Astrocyte (in vitro differentiated cells and primary cell): ENCODE measurements around the gene PAOX. TPM values are rescaled to one million over a fixed set of nuclear protein-coding genes. Genes with fewer than 3 reads are reported as not detected.
"Not testable (repeated sequence)": the region's sequence is repeated elsewhere in the genome, so short reads cannot be mapped to it uniquely, and the experiment has no call there.

Source experiments
- DNase-seq: peaks from one replicate; pipeline ENCODE4 v3.0.0-alpha.2; 2010; ENCODE audit warnings: low read depth
- FAIRE-seq: peaks from 2 replicates; lab custom pipeline; 2011; peaks lifted over from hg19 to GRCh38; lab: Jason Lieb, UNC
- H2AFZ ChIP-seq: 2 replicates; pipeline ENCODE4 v1.6.0; 2012; ENCODE audit warnings: low read depth, low read length, inconsistent platforms
- H3K27ac ChIP-seq: 2 replicates; pipeline ENCODE4 v1.5.1; 2011; ENCODE audit warnings: low read depth, low read length, inconsistent platforms
- H3K27me3 ChIP-seq: 2 replicates; pipeline ENCODE4 v1.6.0; 2011; ENCODE audit warnings: low read length, inconsistent platforms; ENCODE audit not compliant: insufficient read depth
- H3K36me3 ChIP-seq: 2 replicates; pipeline ENCODE4 v1.5.1; 2011; ENCODE audit warnings: low read length, inconsistent platforms; ENCODE audit not compliant: insufficient read depth
- H3K4me1 ChIP-seq: 2 replicates; pipeline ENCODE4 v1.5.1; 2011; ENCODE audit warnings: low read length, inconsistent platforms; ENCODE audit not compliant: insufficient read depth
- H3K4me2 ChIP-seq: 2 replicates; pipeline ENCODE4 v1.6.0; 2012; ENCODE audit warnings: low read length, inconsistent platforms
- H3K4me3 ChIP-seq: 2 replicates; pipeline ENCODE4 v1.5.1; 2011; ENCODE audit warnings: low read depth, mild to moderate bottlenecking, low read length, inconsistent platforms; ENCODE audit not compliant: insufficient read depth
- H3K79me2 ChIP-seq: 2 replicates; pipeline ENCODE4 v1.6.0; 2012; ENCODE audit warnings: mild to moderate bottlenecking, low read length, inconsistent platforms; ENCODE audit not compliant: insufficient read depth
- H3K9ac ChIP-seq: 2 replicates; pipeline ENCODE4 v1.6.0; 2012; ENCODE audit warnings: mild to moderate bottlenecking, low read length, inconsistent platforms
- H3K9me3 ChIP-seq: 2 replicates; pipeline ENCODE4 v1.5.1; 2012; ENCODE audit warnings: low read depth, mild to moderate bottlenecking, low read length, inconsistent platforms; ENCODE audit not compliant: insufficient read depth
- H4K20me1 ChIP-seq: 2 replicates; pipeline ENCODE4 v1.6.0; 2012; ENCODE audit warnings: low read length, inconsistent platforms; ENCODE audit not compliant: insufficient read depth
- H3K27ac Mint-ChIP-seq: one replicate; pipeline ENCODE4 v1.8.0; 2021; ENCODE audit warnings: mild to moderate bottlenecking, mixed read lengths; ENCODE audit not compliant: unreplicated experiment
- H3K27me3 Mint-ChIP-seq: one replicate; pipeline ENCODE4 v1.8.0; 2021; ENCODE audit warnings: low read depth, mixed read lengths; ENCODE audit not compliant: unreplicated experiment
- H3K36me3 Mint-ChIP-seq: one replicate; pipeline ENCODE4 v1.8.0; 2021; ENCODE audit warnings: low read depth, mixed read lengths; ENCODE audit not compliant: unreplicated experiment
- H3K4me1 Mint-ChIP-seq: one replicate; pipeline ENCODE4 v1.8.0; 2021; ENCODE audit warnings: low read depth, mixed read lengths; ENCODE audit not compliant: unreplicated experiment
- H3K4me3 Mint-ChIP-seq: one replicate; pipeline ENCODE4 v1.8.0; 2021; ENCODE audit warnings: mild to moderate bottlenecking, moderate library complexity, mixed read lengths; ENCODE audit not compliant: unreplicated experiment
- H3K9me3 Mint-ChIP-seq: one replicate; pipeline ENCODE4 v1.8.0; 2021; ENCODE audit warnings: mild to moderate bottlenecking, mixed read lengths; ENCODE audit not compliant: unreplicated experiment
- CTCF ChIP-seq: IDR thresholded peaks from 2 replicates; pipeline ENCODE4 v1.5.1; 2011; ENCODE audit warnings: low read depth, mild to moderate bottlenecking, inconsistent platforms, low read length, moderate library complexity; ENCODE audit not compliant: insufficient read depth
- EZH2 ChIP-seq: IDR thresholded peaks from 2 replicates; pipeline ENCODE4 v1.6.1; 2012; ENCODE audit warnings: mild to moderate bottlenecking, low read length, inconsistent platforms; ENCODE audit not compliant: insufficient read depth
- total RNA-seq: library from RNA; stranded (reverse); gene quantifications from 2 replicates; pipeline ENCODE4 v1.2.1, GENCODE V29; 2021

PAOX gene
- total RNA-seq, 1 donor from 2014 or later: 7.9 TPM

- Histone ChIP-seq H3K79me2 (no peaks in the 10 kb centered on the region), H3K27me3 (no peaks in the 10 kb centered on the region), H2AFZ (no peak overlapping the region), H3K9ac (no peak overlapping the region), H3K27ac (no peak overlapping the region), H3K9me3 (no peaks in the 10 kb centered on the region), H3K4me2 (peak overlapping the region; percentile 59), H3K36me3 (no peaks in the 10 kb centered on the region), H3K4me3 (no peak overlapping the region), H3K4me1 (no peaks in the 10 kb centered on the region), H4K20me1 (peaks cover 43% of the 10 kb centered on the region)
- no peak overlapping the region for H3K27ac Mint-ChIP-seq
- H3K9me3 Mint-ChIP-seq: peaks cover 3% of the 10 kb centered on the region
- DNase-seq (no peak), FAIRE-seq (no peak)
- TF ChIP-seq CTCF (no peak), EZH2 (no peak)
- H3K4me3 Mint-ChIP-seq: no peak overlapping the region
- peaks cover 12% of the 10 kb centered on the region for H3K36me3 Mint-ChIP-seq
- peaks cover 2% of the 10 kb centered on the region for H3K27me3 Mint-ChIP-seq
- no peaks in the 10 kb centered on the region for H3K4me1 Mint-ChIP-seq
Observed at GRCh38 chr10:133422807-133423771, 44.0 kb downstream of the PAOX start.

- not testable (repeated sequence) for H3K9me3 ChIP-seq, H3K9ac ChIP-seq, H3K4me1 ChIP-seq, FAIRE-seq, H3K4me3 ChIP-seq, H3K36me3 ChIP-seq, H3K4me2 ChIP-seq, H3K4me3 Mint-ChIP-seq, DNase-seq, H3K4me1 Mint-ChIP-seq, H3K79me2 ChIP-seq, H3K27me3 ChIP-seq, H3K27ac ChIP-seq, H3K27me3 Mint-ChIP-seq, H2AFZ ChIP-seq, H3K9me3 Mint-ChIP-seq, H3K27ac Mint-ChIP-seq
- H3K36me3 Mint-ChIP-seq: peaks cover 12% of the 10 kb centered on the region
- peaks cover 34% of the 10 kb centered on the region for H4K20me1 ChIP-seq
Observed at GRCh38 chr10:133424102-133424501, 45.0 kb downstream of the PAOX start.

GRCh38 chr10:133424601-133425000 is 45.5 kb downstream of the PAOX start, which contains the start of gene SPRN:
SPRN (minus strand) TSS chr10:133424625; CDS start chr10:133423681, 944 bp downstream.
- H3K9me3 ChIP-seq, H3K9ac ChIP-seq, FAIRE-seq, H3K4me3 ChIP-seq, H3K4me1 ChIP-seq, H3K79me2 ChIP-seq, H3K4me1 Mint-ChIP-seq, H3K27ac Mint-ChIP-seq, H3K27ac ChIP-seq, H2AFZ ChIP-seq, H3K27me3 Mint-ChIP-seq, H3K36me3 ChIP-seq, DNase-seq, H3K4me3 Mint-ChIP-seq, H3K27me3 ChIP-seq: not testable (repeated sequence)
- Histone ChIP-seq H3K4me2 (peak within 1 kb of the TSS; percentile 59), H4K20me1 (peaks cover 34% of the 10 kb centered on the region)
- H3K9me3 Mint-ChIP-seq: peaks cover 10% of the 10 kb centered on the region
- peaks cover 12% of the 10 kb centered on the region for H3K36me3 Mint-ChIP-seq

- H3K27me3 Mint-ChIP-seq: peaks cover 11% of the 10 kb centered on the region
- H3K4me3 ChIP-seq, H3K9ac ChIP-seq, H3K27me3 ChIP-seq, H3K79me2 ChIP-seq, H3K9me3 ChIP-seq, H3K36me3 Mint-ChIP-seq, DNase-seq, H3K4me1 Mint-ChIP-seq, FAIRE-seq, H3K27ac Mint-ChIP-seq, H3K27ac ChIP-seq, H3K4me1 ChIP-seq, H3K4me2 ChIP-seq, H3K36me3 ChIP-seq, H3K4me3 Mint-ChIP-seq, H2AFZ ChIP-seq, H4K20me1 ChIP-seq, H3K9me3 Mint-ChIP-seq: not testable (repeated sequence)
Observed at GRCh38 chr10:133429571-133429970, 50.5 kb downstream of the PAOX start.

- not testable (repeated sequence) for H3K27ac ChIP-seq, H4K20me1 ChIP-seq, H3K9ac ChIP-seq, H3K36me3 ChIP-seq, H3K27me3 Mint-ChIP-seq, FAIRE-seq, H3K9me3 Mint-ChIP-seq, H3K79me2 ChIP-seq, H3K27me3 ChIP-seq, H3K4me3 ChIP-seq, H3K4me2 ChIP-seq, H2AFZ ChIP-seq, H3K36me3 Mint-ChIP-seq, H3K4me1 ChIP-seq, H3K4me1 Mint-ChIP-seq, H3K4me3 Mint-ChIP-seq, DNase-seq, H3K27ac Mint-ChIP-seq, H3K9me3 ChIP-seq
Observed at GRCh38 chr10:133431888-133432613, 53.0 kb downstream of the PAOX start.
